Endothelial cell of umbilical vein (primary cell): ENCODE results near the gene GAL3ST1. TPM values are rescaled to one million over a fixed set of nuclear protein-coding genes. Genes with fewer than 3 reads are reported as not detected.

Source experiments
- BruUV-seq: library from RNA; stranded (reverse); fragments of 400-500 nt; replicated peaks from 2 replicates; lab custom pipeline; 2021; lab: Mats Ljungman, UMichigan
- CTCF ChIA-PET: fragments of 300-600, 350-600 bp; sonication (Branson Sonifier 250); formaldehyde crosslinking; loops from one replicate; lab custom pipeline; 2021; ENCODE audit warnings: antibody characterized with exemption, inconsistent platforms; lab: Charles Lee
- POLR2A ChIA-PET: fragments of 300-600, 350-600 bp; sonication (Branson Sonifier 250); formaldehyde crosslinking; loops from one replicate; lab custom pipeline; 2021; ENCODE audit warnings: antibody characterized with exemption, inconsistent platforms; lab: Charles Lee
- DNase-seq: peaks from one replicate; pipeline ENCODE4 v3.0.0-alpha.2; 2011; ENCODE audit warnings: low read depth, low spot score
- FAIRE-seq: peaks from 2 replicates; lab custom pipeline; 2011; peaks lifted over from hg19 to GRCh38; lab: Jason Lieb, UNC
- H2AFZ ChIP-seq: 2 replicates; pipeline ENCODE4 v1.6.0; 2012; ENCODE audit warnings: low read depth, low read length, control low read depth, inconsistent platforms
- H3K27ac ChIP-seq: 2 replicates; pipeline ENCODE4 v1.5.1; 2011; ENCODE audit warnings: low read depth, mild to moderate bottlenecking, control low read depth, low read length, moderate library complexity; ENCODE audit not compliant: insufficient read depth
- H3K27me3 ChIP-seq, 2 experiments: 2 replicates each; pipeline versions ENCODE4 v1.6.0 to v1.6.1; 2011; ENCODE audit warnings: low read length in 2 of 2, mixed read lengths in 1 of 2; ENCODE audit not compliant: control insufficient read depth in 2 of 2, insufficient read depth in 2 of 2
- H3K36me3 ChIP-seq, 2 experiments: 2 replicates in 1 of 2; 3 replicates in 1 of 2; pipeline ENCODE4 v1.5.1; 2011; ENCODE audit warnings: low read length in 2 of 2, mild to moderate bottlenecking in 1 of 2, moderate library complexity in 1 of 2; ENCODE audit not compliant: control insufficient read depth in 2 of 2, insufficient read depth in 2 of 2; ENCODE audit errors: extremely low read depth in 1 of 2
- H3K4me1 ChIP-seq: 3 replicates; pipeline ENCODE4 v1.5.1; 2011; ENCODE audit warnings: mild to moderate bottlenecking, low read length; ENCODE audit not compliant: control insufficient read depth, insufficient read depth; ENCODE audit errors: extremely low read depth
- H3K4me2 ChIP-seq: 2 replicates; pipeline ENCODE4 v1.6.1; 2011; ENCODE audit warnings: low read length, control low read depth, mixed read lengths; ENCODE audit not compliant: insufficient read depth
- H3K4me3 ChIP-seq, 3 experiments: fragments of 200-600 bp in 1 of 3; sonication (generic), shearing (Covaris generic) in 1 of 3; replicated peaks in 1 of 3; 2 replicates each; pipeline ENCODE4 v1.5.1; 2011 to 2016; ENCODE audit warnings: control low read depth in 3 of 3, low read length in 3 of 3, mild to moderate bottlenecking in 2 of 3, inconsistent platforms in 1 of 3, low read depth in 1 of 3, moderate library complexity in 1 of 3; ENCODE audit not compliant: insufficient read depth in 1 of 3
- H3K79me2 ChIP-seq: 2 replicates; pipeline ENCODE4 v1.6.0; 2012; ENCODE audit warnings: low read length, inconsistent platforms; ENCODE audit not compliant: control insufficient read depth, insufficient read depth
- H3K9ac ChIP-seq: replicated peaks from 2 replicates; pipeline ENCODE3; 2011; ENCODE audit warnings: low read length, control low read depth; ENCODE audit not compliant: insufficient read depth; ENCODE audit errors: extremely low read depth
- H3K9me1 ChIP-seq: replicated peaks from 3 replicates; pipeline ENCODE4 v1.6.0; 2011; ENCODE audit warnings: mild to moderate bottlenecking, low read length; ENCODE audit not compliant: control insufficient read depth, insufficient read depth; ENCODE audit errors: extremely low read depth
- H3K9me3 ChIP-seq: replicated peaks from 2 replicates; pipeline ENCODE4 v1.5.1; 2012; ENCODE audit warnings: low read length, inconsistent platforms; ENCODE audit not compliant: control insufficient read depth, insufficient read depth
- H4K20me1 ChIP-seq: replicated peaks from 2 replicates; pipeline ENCODE3; 2011; ENCODE audit warnings: mild to moderate bottlenecking, low read length; ENCODE audit not compliant: control insufficient read depth, insufficient read depth; ENCODE audit errors: extremely low read depth
- CTCF ChIP-seq, 2 donors: IDR thresholded peaks; 1 replicate in 1 of 2; 2 replicates in 1 of 2; pipeline ENCODE4 v1.5.1; 2011; ENCODE audit warnings: low read length in 2 of 2, mild to moderate bottlenecking in 2 of 2, moderate library complexity in 2 of 2, control low read depth in 1 of 2, inconsistent platforms in 1 of 2, low read depth in 1 of 2; ENCODE audit not compliant: insufficient read depth in 1 of 2; ENCODE audit errors: extremely low read depth in 1 of 2
- EZH2 ChIP-seq: IDR thresholded peaks from 2 replicates; pipeline ENCODE4 v1.6.1; 2012; ENCODE audit warnings: borderline replicate concordance, low read depth, mild to moderate bottlenecking, moderate library complexity, low read length, inconsistent platforms; ENCODE audit not compliant: severe bottlenecking
- FOS ChIP-seq: IDR thresholded peaks from 2 replicates; pipeline ENCODE4 v1.6.1; 2011; ENCODE audit warnings: mild to moderate bottlenecking, low read length, moderate library complexity, borderline replicate concordance; ENCODE audit not compliant: insufficient read depth
- GATA2 ChIP-seq: IDR thresholded peaks from 2 replicates; pipeline ENCODE4 v1.7.0; 2011; ENCODE audit warnings: low read depth, mild to moderate bottlenecking, moderate library complexity, mixed read lengths, low read length; ENCODE audit not compliant: insufficient read length, insufficient read depth
- JUN ChIP-seq: IDR thresholded peaks from 2 replicates; pipeline ENCODE4 v1.6.1; 2011; ENCODE audit warnings: borderline replicate concordance, low read depth; ENCODE audit not compliant: insufficient read length, insufficient read depth
- MAX ChIP-seq: IDR thresholded peaks from 2 replicates; pipeline ENCODE4 v1.6.1; 2011; ENCODE audit not compliant: insufficient read depth, insufficient read length
- MYC ChIP-seq: IDR thresholded peaks from one replicate; pipeline ENCODE4 v1.6.1; 2011; ENCODE audit warnings: mild to moderate bottlenecking, low read depth, low read length
- POLR2A ChIP-seq: IDR thresholded peaks from 2 replicates; pipeline ENCODE4 v1.6.1; 2012; ENCODE audit warnings: low read depth, mild to moderate bottlenecking, control low read depth, low read length
- POLR2AphosphoS5 ChIP-seq: IDR thresholded peaks from 2 replicates; pipeline ENCODE4 v1.6.1; 2012; ENCODE audit warnings: low read depth, mild to moderate bottlenecking, control low read depth, low read length, moderate library complexity; ENCODE audit not compliant: insufficient read depth
- dilution Hi-C: fragments of 300-500 bp; cut with MboI; formaldehyde crosslinking; loops from one replicate; pipeline ENCODE4 v1.15.0; 2019; ENCODE audit warnings: low sequenced_read_pairs; ENCODE audit not compliant: extremely low pct_ligation_motif_present
- intact Hi-C: fragments of 100-400 bp; cut with micrococcal nuclease; formaldehyde crosslinking; loops from one replicate; pipeline ENCODE4 v1.10.0; 2022
- polyA plus RNA-seq, 4 experiments: library from polyadenylated mRNA; depleted of rRNA in 3 of 4; stranded (reverse) in 3 of 4; unstranded in 1 of 4; fragments of >200 nt; gene quantifications; 2 replicates each; pipeline versions ENCODE4 v1.2.1 to v1.2.3, GENCODE V29; 2011 to 2012; ENCODE audit warnings: missing spikeins in 1 of 4
- total RNA-seq: library from RNA; stranded (reverse); gene quantifications from 2 replicates; pipeline ENCODE4 v1.2.3, GENCODE V29; 2021

Gene GAL3ST1
- total and polyA plus RNA-seq, 2 donors (not counting 3 experiments of a cell fraction or from before 2014, with no cell fraction given): not detected

GRCh38 chr22:30596886-30597285 lies 22.4 kb upstream of the GAL3ST1 start:
- no peaks in the 10 kb centered on the region for H3K36me3 ChIP-seq
- no peak overlapping the region for H3K4me3 ChIP-seq
- dilution Hi-C loops: no loop called here

More at GRCh38 chr22:30596886-30597285, 22.4 kb upstream of the GAL3ST1 start:
- H4K20me1 ChIP-seq: no peaks in the 10 kb centered on the region
- FAIRE-seq (no peak), DNase-seq (no peak)
- TF ChIP-seq GATA2 (no peak), FOS (no peak), EZH2 (no peak), POLR2A (no peak), CTCF (IDR thresholded peaks at IDR 0.05; ENCODE audit: extremely low read depth in 1 of 2, insufficient read depth in 1 of 2, low read depth in 1 of 2, low read length in 2 of 2) (no peak), MAX (no peak), POLR2AphosphoS5 (no peak), MYC (no peak), JUN (no peak)
- H3K4me2 ChIP-seq: no peak overlapping the region
- no peaks in the 10 kb centered on the region for H3K27me3 ChIP-seq
- intact Hi-C loops: no loop called here
- no peaks in the 10 kb centered on the region for H3K4me1 ChIP-seq
- H3K9me3 ChIP-seq: no peaks in the 10 kb centered on the region
- no TSS peak for BruUV-seq
- no peak overlapping the region for H2AFZ ChIP-seq
- no peak overlapping the region for H3K27ac ChIP-seq
- ChIA-PET CTCF (interaction anchor here (1.3 to 1.9 kb wide), 3 partner anchors 9 to 158 kb away, joined by 4 to 7 read pairs (median 4); partner anchors contain the start of gene TCN2), POLR2A (no interaction called here)
- H3K9ac ChIP-seq: no peak overlapping the region
- H3K9me1 ChIP-seq: no peaks in the 10 kb centered on the region
- no peaks in the 10 kb centered on the region for H3K79me2 ChIP-seq
